AG09319 (cell line): ENCODE measurements around the gene TBC1D22A.
A peak's percentile ranks its signal among the peaks of the same experiment; 100 is the strongest.

ENCODE experiments used
- DNase-seq: peaks from one replicate; pipeline ENCODE4 v3.0.0-alpha.2; 2010; ENCODE audit warnings: low read depth; ENCODE audit errors: extremely low read depth
- TF ChIP-seq, protein P1 (sequence below): IDR thresholded peaks from 2 replicates; pipeline ENCODE4 v1.5.1; 2011; ENCODE audit warnings: low read depth, mild to moderate bottlenecking, inconsistent platforms, low read length, moderate library complexity

Gene TBC1D22A

DNA sequence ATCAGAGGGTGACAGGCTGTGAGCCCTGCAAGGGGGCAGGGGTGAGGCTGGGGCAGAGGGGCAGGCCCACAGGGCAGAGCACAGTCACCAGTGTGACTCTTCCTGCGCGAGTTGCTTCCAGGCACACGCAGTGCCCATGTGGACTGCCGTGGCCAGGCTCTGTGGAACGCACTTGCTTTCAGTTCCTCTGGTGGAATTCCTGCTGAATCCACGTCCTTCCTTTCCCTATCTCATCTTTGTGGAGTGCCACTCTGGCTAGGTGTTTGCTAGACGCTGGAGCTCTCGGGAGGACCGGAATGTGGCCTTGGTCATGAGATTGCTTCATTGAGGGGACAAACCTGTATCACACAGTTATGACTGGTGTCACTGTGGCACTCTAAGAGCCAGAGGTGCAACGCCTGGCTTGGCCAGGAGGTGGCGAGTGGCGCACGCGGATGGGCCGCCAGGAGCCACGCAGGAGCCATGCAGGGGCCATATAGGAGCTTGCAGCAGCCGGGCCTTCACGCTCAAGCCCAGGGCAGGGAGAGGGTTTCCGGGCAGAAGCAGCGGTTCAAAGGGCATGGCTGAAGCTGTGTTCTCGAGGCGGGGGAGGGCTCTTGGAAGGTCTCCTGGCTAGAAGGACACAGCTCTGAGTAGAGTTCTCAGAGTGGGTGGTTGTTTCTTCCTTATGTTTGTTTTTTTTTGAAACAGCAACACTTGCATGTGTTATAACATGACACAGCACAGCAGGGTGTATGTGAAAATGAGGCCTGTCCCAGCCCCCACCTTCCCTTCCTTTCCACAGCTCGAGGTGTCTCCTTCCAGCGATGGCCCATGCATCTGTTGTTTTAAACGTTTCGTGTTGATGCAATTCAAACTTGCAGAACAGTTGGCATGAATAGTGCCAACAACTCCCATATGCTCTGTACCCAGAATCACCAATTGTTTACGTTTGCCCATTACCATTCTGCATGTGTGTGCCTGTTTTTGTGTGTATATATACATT is 36.2 kb downstream of the TBC1D22A start:
- no peak for DNase-seq
- TF ChIP-seq, protein P1, sequence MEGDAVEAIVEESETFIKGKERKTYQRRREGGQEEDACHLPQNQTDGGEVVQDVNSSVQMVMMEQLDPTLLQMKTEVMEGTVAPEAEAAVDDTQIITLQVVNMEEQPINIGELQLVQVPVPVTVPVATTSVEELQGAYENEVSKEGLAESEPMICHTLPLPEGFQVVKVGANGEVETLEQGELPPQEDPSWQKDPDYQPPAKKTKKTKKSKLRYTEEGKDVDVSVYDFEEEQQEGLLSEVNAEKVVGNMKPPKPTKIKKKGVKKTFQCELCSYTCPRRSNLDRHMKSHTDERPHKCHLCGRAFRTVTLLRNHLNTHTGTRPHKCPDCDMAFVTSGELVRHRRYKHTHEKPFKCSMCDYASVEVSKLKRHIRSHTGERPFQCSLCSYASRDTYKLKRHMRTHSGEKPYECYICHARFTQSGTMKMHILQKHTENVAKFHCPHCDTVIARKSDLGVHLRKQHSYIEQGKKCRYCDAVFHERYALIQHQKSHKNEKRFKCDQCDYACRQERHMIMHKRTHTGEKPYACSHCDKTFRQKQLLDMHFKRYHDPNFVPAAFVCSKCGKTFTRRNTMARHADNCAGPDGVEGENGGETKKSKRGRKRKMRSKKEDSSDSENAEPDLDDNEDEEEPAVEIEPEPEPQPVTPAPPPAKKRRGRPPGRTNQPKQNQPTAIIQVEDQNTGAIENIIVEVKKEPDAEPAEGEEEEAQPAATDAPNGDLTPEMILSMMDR, result peak; percentile 96

DNA sequence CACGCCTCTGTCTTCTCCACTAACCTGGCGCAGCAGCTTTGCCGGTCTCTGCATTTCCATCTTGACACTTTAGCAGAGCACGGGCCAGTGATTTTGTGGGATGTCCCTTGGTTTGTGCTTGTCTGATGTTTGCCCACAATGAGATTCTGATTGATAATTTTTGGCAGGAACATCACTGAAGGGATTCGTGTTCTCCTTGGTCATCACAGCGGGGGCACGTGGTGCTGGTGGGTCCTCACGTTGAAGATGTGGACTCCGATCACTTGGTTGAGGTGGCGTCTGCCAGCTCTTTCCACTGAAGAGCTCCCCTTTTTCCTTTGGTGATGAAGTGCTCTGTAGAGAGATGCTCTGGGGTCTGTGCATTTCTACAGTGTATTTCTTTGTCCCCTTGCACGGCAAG is 37.2 kb downstream of the TBC1D22A start:
- DNase-seq, result no peak
- TF ChIP-seq, protein P1, result no peak

DNA sequence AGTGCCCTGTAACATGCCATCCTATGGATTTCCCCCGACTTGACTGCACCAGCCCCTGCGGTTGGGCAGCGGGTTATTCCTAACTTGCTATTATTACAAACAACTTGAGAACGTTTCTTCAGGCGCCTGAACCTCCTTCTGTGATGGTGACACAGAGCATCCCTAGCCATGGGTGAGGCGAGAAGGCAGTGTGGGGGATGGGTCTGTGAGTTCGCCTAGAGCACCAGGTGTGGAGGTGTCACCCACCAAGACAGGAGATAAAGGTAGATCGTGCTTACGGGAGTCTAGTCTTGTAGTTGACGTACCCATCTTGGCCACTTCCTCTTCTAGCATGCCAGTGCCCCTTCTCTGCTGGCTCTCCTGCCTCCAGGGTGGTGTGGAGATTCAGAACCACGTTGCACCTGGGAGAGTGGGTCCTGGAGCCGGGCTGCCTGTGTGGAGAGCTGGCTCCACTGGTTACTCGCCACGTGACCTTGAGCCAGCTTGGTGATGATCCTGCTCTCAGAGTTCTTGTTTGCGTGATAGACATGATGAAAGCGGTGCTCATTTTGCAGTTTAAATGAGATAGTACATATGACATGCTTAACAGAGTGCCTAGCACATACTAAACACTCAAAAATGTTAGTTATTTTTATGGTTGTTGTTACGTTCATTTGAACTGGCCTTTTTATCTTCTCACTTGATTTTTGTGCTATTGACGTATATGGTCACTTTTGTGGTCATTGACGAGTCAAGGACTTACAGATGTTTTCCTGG is 37.8 kb downstream of the TBC1D22A start:
- TF ChIP-seq, protein P1, result no peak
- no peak for DNase-seq

DNA sequence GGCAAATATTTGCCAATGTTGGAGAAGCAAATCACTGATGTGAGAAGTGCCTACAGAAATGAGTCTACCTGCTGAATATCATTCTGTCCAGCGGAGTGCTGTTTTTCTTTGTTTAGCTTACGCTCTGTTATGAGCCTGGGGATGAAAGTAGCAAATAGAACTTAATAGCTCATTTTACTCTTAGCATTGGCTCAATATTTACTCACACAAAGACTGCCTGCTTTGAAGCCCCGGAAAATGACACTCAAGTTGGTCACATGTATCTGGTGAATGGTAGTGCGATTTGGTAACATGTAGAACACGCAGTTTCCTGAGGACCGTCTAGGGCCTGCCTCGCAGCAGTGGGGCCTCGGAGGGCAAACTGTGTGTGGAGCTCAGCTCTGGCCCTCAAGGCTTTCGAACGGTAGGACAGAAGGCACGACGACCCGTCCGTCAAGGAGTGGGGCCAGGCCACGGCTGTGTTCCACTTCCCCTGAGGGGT is 38.9 kb downstream of the TBC1D22A start:
- no peak for DNase-seq
- TF ChIP-seq, protein P1, result no peak

DNA sequence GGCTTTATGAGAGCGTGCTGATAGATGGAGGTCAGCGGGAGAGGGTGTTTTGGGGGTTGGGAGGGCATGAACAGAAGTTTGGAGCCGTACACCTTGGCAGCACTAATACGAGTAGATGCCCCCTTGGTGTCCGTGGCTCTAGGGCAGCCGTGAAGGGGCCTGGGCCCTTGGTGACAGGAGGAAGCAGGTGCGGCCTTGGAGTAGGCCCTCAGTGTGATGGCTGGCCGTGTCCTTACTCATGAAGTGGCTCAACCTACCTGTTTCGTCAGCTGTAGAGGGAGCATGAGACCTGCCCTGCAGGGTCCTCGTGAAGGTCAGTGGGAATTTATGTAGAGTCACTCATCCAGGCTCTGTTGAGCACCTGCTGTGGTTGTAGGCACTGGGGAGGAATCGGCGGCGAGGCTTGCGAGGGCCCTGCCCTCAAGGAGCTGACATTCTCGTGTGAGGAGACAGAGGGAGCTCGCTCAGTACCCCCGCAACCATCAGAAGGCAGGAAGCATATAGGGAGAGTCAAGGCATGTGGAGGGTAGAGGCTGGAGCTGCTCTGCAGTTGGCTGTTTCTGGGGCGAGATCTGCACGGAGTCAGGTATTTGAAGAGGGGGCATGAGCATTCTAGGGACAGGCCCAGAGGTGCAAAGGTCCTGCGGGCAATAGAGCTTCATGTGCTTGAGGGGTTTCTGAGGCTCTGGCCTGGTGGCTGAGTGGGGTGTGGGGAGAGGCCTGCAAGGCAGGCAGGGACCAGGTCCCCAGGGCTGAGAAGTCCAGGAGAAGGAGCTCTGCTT is 39.6 kb downstream of the TBC1D22A start:
- DNase-seq, result no peak
- TF ChIP-seq, protein P1, result no peak

DNA sequence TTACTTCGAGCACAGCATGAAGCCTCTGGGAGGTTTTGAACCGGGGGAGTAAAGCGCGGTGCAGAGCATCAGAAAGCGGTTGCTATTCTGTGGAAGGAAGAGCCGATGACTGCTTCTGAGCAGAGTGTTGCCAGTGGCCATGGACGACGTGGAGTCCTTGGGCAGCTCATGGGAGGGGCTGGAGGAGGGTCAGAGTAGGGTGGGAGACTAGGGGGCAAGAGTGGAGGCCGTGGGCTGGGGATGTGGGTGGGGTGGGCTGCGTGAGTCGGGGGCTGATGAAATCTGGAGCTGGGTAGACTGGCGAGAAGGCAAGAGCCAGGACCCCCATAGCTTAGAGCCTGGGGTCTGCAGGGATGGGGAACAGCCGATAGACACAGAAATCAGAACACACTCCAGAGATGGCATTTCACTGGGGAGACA is 40.2 kb downstream of the TBC1D22A start:
- no peak for DNase-seq
- TF ChIP-seq, protein P1, result no peak
